IPS-18c (cell line): ENCODE data around the gene PSKH1.

ENCODE experiments used
- H3K4me3 ChIP-seq: 2 replicates; pipeline ENCODE4 v1.7.0; 2013; ENCODE audit warnings: low read depth, mild to moderate bottlenecking, low read length, moderate library complexity; ENCODE audit not compliant: insufficient read depth
- H3K9me3 ChIP-seq: one replicate; pipeline ENCODE4 v1.6.1; 2013; ENCODE audit warnings: mild to moderate bottlenecking, low read length, moderate library complexity; ENCODE audit not compliant: control insufficient read depth, insufficient read depth

PSKH1 gene

DNA sequence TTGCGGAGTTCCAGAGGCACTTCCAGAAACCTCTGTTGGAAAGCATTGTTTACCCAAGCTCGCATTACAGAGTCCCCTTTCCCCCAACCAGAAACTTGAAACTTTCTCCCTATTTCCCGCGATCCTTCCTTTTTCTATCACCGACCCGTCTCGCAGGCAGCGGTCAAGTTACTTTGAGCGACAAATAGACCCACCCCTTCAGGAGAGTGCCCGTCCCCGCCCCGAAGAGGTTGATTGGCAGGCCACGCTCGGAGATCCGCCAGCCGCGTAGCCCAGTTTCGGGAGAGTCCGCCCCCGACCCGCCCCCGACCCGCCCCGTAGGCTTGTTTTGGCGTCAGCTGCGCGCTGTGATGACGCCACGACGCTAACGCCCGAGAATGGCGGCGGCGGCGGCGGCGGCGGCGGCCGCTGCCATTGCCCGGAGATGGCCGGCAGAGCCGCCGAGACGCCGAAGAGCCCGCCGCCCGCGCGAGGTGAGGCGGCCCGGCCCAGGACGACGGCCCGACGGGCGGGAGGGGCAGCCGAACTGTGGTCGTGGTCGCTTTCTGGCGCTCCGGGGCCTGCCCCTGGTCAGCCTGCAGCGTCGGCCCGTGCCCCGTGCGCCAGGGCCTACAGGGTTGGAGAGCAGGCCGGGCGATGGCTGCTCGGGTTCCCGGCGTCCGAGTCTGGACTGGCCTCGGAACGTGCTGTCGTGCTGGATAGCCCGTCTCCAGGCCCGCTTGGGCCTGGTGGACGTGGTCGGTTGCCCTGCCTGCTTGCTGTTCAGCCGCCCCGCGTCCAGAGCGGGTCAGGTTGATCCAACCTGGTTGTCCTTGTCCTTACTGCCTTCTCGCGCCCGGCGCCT is at the start of gene PSKH1:
TSS of gene PSKH1 (plus strand) at position 356 of the 844 bp plus-strand sequence. CDS start 15,496 bp downstream, outside the sequence.
- Histone ChIP-seq H3K9me3 (no peaks in the 10 kb centered on the region), H3K4me3 (peak within 1 kb of the TSS; percentile 98)

DNA sequence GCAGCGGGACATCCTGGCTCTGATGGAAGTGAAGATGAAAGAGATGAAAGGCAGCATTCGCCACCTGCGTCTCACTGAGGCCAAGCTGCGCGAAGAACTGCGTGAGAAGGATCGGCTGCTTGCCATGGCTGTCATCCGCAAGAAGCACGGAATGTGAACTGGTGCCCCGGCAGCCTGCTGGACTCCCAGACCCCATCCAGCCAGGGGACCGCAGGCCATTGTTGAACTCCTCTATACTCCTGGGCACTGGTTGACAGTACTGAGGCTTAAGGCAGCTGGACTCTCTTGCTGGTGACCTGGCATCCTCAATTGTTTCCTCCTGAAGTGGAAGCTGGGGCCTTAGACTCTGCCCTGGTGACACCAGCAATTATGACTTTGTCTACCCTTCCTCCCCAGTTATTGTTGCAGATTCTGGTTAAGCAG is 49.7 kb upstream of the PSKH1 start:
- H3K9me3 ChIP-seq: no peaks in the 10 kb centered on the region
- peak overlapping the region; percentile 85 for H3K4me3 ChIP-seq

DNA sequence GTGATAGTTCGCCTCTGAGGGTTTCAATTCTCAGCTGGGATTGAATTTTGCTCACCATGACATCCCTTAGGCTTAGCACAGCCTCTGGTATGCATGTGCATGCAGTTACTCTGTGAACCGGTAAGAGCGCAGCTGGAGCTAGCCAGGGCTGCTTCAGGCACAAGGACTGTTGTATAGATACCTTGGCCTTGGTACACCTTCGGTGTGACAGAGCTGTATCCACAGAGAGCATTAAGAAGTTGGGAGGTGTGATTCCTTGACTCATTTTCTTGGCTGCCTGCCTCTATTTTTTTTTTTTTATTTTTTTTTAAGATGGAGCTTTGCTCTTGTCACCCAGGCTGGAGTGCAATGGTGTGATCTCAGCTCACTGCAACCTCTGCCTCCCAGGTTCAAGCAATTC is 48.6 kb upstream of the PSKH1 start:
- Histone ChIP-seq H3K4me3 (peak overlapping the region; percentile 15; the same call in 1 of the 2 replicates), H3K9me3 (no peaks in the 10 kb centered on the region)

DNA sequence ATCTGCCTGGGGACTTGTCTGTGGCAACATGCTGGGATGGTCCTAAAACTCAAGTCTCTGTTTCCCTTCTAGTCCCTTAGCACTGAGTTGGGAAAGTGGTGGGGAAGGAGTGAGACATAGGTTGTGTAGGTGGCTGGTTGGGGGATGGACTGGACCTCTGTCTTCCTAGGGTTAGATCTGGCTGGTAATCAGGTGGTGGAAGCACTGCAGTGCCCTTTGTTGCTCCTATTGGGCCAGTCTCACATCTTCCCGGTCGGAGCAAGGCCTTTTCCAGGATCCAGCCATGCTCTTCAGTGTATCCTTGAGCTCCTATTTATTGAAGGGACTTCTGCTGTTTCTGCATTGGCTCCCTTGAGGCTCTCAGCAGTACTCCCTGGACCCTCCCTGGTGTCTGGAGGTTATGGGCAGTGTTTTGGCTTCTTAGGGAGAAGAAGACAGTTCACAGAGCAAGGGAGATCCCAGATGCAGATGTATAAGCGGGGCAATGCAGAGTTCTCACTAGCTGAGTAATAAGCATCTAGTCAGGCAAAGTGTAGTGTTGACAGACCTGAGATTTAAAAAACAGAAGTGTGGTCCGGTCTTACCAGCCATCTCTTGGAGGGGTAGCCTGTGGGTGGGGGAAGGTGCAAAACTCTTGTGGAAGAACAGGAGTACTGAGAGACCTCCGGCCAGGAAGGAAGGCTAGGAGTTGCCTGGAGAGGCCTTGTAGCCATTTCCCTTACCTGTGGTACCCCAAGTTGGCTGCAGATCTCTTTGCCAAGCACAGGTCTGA is 47.6 kb upstream of the PSKH1 start:
- Histone ChIP-seq H3K4me3 (peak overlapping the region; percentile 96), H3K9me3 (no peaks in the 10 kb centered on the region)

DNA sequence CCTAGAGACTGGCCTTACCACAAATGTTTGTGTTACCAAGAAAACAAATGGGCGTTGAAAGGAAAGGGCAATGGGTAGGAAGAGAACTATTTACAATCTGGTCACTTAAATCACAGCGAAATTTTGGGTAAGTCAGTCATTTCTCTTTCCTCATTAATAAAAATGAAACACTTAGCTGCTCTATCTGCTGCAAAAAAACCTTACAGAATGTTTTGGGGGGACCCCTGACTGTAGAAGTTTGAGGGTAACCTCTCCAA is 47.1 kb upstream of the PSKH1 start:
- Histone ChIP-seq H3K4me3 (peak overlapping the region; percentile 96), H3K9me3 (no peaks in the 10 kb centered on the region)

DNA sequence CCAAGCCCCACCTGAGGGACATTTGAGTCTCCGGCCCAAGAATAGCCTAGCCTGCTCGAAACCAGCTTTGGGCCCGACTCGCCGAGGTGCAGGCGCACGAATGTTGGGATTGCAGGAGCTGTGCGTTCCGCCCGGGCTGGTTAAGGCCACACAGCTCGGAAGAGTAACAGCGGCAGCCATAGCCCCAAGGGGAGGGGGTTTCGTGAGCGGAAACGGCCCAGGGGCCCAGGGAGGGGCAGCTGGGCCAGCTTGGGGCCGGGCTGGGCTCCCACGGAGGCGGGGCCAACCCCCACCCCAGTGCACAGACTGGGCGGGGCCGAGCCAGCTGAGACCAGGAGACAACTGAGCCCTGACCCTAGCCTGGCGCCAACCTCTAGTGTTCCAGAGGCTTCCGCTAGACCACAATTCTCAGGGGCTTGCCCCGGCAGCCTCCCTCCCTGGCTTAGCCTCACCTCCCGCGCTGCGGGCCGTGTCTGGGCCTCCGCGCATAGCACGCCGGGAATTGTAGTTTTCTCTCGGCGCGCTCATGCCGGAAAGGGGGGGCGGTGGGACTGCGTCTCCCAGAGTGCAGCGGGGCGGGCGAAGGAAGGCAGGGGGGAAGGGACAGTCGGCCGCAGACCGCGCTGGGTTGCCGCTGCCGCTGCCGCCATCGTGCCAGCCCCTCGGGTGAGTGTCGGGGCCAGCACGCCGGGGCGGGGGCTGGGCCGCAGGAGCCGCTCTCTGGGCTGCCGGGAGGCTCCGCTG is 46.6 kb upstream of the PSKH1 start, which contains the start of gene NUTF2:
TSS of gene NUTF2 (plus strand) at position 614 of the 744 bp plus-strand sequence. CDS start 18,198 bp downstream, outside the sequence.
- no peaks in the 10 kb centered on the region for H3K9me3 ChIP-seq
- peak within 1 kb of the TSS; percentile 96 for H3K4me3 ChIP-seq

DNA sequence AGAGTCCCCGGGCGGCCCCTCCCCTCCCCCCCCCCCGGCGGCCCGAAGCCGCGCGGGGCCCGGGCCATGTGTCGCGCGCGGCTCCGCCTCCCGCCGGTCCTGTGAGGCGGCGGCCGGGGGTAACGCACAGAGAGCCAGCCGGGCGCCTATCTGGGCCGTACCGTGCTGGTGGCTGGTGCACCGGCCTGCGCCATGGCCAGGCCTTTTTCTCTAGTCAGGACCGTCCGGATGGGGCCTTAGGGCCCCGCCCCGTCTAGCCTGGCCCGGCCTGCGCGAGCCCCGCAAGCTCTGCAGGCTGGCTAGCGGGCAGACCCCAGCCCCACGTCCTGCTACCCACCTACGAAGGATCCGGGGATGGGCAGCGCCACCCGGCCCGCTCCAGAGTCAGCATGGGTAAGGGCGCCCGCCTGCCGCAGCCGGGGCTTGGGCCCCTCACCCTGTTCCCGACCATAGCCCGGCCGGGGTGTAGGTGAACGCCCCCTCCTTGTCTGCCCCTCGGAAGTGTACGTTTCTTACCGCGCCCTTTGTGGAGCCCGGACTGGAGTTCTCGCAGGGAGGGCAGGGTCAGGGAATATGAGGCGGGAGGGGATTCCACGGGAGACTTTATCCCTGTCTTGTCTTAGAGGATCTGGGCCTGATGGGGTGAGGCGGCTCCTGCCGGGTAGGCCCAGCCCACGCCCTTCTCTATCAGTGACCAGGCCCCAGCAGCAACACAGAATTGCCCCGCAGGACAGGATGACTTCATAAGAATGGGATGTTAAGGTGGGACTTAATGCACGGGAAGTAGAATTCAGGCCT is 45.8 kb upstream of the PSKH1 start, which contains the start of gene CENPT:
TSS of gene CENPT (minus strand) at position 630 of the 798 bp plus-strand sequence. CDS start 13,834 bp downstream, outside the sequence.
- Histone ChIP-seq H3K4me3 (peak within 1 kb of the TSS; percentile 96), H3K9me3 (no peaks in the 10 kb centered on the region)

DNA sequence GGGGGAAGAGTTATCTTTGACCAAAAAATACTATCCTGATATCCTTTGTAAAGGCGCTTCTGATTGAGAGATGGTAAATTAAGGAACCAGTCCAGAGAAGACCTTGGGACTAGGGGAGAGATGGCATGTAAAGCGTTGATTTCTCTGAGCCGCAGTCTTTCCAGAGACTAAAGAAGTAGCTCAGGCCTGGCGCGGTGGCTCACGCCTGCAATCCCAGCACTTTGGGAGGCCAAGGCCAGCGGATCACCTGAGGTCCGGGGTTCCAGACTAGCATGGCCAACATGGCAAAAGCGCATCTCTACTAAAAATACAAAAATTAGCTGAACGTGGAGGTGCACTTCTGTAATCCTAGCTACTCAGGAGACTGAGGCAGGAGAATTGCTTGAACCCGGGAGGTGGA is 44.9 kb upstream of the PSKH1 start:
- Histone ChIP-seq H3K4me3 (peak overlapping the region; percentile 96; the same call in 1 of the 2 replicates), H3K9me3 (no peaks in the 10 kb centered on the region)

DNA sequence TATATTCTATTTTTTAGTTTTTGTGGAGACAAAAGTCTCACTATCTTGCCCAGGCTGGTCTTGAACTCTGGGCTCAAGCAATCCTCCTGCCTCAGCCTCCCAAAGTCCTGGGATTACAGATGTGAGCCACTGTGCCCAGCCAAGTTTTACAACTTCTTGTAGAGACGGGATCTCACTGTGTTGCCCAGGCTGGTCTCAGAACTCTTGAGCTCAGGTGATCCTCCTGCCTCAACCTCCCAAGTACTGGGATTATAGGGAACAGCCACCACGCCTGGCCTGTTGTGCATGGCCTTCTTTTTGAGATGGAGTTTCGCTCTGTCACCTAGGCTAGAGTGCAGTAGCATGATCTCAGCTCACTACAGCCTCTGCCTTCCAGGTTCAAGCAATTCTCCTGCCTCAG is 39.4 kb upstream of the PSKH1 start:
- Histone ChIP-seq H3K9me3 (no peaks in the 10 kb centered on the region), H3K4me3 (no peak overlapping the region)

DNA sequence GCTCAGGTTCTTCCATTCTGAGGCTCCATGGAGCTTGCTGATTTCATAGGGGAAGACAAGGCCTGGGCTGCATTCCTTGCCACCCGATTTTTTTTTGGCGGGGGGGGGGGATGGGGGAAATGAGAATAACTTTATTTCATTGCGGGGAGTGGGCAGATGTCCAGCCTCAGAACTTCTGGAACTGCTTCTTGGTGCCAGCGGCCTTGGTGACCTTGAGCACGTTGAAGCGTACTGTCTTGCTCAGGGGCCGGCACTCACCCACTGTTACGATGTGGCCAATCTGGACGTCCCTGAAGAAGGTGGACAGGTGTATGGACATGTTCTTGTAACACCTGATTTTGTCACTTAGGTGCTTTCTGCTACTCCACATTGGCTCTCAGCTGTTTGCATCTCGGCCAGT is 37.3 kb upstream of the PSKH1 start:
- Histone ChIP-seq H3K9me3 (no peaks in the 10 kb centered on the region), H3K4me3 (no peak overlapping the region)

DNA sequence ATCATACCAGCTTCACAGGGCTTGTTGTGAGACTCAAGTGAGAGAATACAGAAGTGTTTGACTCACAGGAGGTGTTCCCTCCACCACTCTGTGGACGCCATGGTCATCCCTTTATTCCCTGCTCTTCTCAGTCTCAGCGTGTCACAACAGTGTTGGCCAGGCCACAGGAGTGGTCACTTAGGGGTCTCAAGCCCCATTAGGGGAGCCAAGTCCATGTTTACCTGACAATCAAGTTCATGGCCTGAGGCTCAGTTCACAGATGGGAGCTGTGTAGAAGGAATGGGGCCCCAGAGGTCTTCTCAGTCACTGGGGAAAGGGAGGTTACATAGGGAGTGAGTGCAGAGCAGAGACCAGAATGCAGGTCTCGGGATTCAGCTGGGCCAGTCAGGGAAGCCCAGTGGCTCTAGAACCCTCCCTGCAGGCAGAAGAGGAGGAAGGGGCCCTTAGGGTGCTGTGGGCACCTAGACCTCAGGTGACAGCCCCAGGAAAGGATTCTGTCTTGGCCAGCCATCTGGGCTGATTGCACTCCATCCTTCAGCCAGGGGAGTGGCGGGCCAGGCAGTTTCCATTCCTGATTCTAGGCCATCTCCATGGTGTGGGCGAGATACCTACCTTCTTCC is 36.0 kb upstream of the PSKH1 start:
- no peaks in the 10 kb centered on the region for H3K9me3 ChIP-seq
- H3K4me3 ChIP-seq: no peak overlapping the region; the same call in 1 of the 2 replicates

DNA sequence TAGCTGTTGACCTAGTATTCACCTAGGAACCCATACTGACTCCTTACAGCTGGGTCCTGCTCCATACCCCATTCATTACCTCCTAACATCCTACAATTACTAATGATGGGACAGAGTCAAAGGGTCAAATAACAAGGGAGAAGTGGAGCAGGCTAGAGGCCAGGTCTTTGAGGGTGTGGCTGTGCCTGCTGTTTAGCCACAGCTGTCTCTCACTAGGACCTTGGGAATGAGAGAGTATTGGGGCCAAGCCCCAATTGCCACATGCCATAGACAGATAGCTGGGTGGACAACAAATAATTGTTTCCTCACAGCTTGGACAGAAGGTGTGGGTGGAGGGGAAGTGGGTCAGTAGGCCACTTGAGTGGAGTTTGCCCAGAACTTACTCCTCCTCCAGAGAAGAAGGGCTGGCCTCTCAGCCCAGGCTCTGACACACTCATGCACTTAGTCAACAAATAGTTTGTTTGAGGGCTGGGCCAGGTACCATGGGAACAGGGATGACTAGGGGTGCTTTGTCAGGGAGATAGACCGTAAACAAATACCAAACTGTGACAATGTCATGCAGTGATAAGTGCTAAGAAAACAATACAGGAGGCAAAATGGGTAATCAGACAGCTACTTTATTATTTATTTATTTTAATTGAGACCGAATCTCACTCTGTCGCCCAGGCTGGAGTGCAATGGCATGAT is 35.4 kb upstream of the PSKH1 start:
- no peak overlapping the region; the same call in 1 of the 2 replicates for H3K4me3 ChIP-seq
- no peaks in the 10 kb centered on the region for H3K9me3 ChIP-seq

DNA sequence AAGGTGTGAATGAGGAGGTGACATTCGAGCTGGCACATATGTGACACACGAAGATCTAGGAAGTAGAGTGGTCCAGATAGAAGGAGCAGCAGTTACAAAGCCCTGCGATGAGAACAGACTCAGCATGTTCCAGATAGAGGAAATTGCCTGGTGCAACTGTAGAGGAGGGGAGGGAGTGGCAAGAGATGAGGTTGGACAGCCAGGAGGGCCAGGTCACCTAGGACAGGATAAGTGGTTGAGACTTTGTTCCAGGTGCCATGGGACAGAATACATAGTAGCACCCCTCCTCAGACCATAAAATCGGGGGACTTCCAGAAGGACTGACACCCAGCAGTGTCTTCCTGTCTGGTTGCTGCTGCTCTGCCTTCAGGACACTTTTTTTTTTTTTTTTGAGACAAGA is 34.6 kb upstream of the PSKH1 start:
- H3K4me3 ChIP-seq: no peak overlapping the region
- no peaks in the 10 kb centered on the region for H3K9me3 ChIP-seq

DNA sequence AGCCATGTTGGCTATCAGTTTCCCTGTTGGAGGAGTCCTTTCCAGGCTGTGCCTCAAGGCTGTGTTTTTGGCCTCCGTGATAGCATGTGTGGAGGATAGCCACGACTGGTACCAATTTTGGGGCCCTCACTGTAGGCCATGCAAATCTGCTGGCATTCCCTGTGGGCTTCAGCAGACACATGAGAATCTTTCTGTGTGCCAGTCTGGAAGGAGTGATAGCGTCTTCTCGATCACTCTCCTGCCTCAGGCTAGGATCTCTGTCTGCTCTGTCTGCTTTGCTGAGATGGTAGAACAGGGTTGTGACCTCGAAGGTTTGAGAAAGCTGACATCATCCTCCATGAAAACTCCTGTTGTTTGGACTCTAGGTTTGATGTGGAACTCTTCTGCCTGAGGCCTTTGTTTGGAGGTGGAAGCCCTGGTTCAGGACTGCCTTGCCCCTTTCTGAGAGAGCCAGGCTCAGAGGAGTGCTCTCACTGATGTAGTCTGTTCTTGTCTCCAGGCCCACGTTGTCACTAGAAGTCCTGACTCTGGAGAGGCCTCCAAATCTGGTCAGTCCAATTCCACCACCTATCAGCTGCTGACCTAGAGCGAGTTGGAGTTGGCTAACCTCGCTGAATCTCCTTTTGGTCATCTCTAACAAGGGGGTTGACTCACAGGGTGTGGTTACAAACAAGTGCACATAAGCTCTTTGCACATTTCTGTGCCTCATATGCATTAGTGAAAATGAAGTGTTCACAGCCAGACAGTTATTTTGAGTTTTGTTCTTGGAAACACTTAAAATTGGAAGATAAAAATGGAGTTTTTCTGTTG is 32.3 kb upstream of the PSKH1 start:
- no peaks in the 10 kb centered on the region for H3K9me3 ChIP-seq

DNA sequence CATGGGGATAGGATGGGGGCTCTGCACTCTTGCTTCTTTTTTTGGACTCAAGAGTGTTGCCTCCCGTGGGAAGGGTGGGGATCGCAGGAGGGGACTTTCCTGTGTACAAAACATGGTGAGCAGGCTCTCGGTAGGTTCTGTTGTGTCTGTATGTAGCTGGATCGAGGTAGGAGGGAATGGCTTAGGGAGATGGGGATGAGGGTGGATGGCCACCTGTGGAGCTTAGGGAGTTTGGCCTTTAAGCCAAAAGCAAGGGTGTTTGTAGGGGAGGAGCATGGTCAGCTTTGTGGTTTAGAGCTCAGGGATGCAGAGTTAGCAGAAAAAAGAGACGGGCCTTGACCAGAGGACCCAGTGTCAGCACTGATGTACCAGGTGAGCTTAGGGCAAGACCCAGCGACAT is 31.2 kb upstream of the PSKH1 start:
- H3K4me3 ChIP-seq: no peak overlapping the region
- no peaks in the 10 kb centered on the region for H3K9me3 ChIP-seq

More for the DNA sequence above, 32.3 kb upstream of the PSKH1 start:
- no peak overlapping the region for H3K4me3 ChIP-seq
